IMR-90 (cell line): Measurements from ENCODE around the gene SLC16A1. TPM values are rescaled to one million over a fixed set of nuclear protein-coding genes. Genes with fewer than 3 reads are reported as not detected.

Source experiments
- ATAC-seq: fragments of 200-7000 bp; cut with Tn5 transposase; 2 replicates; pipeline ENCODE4 v1.9.1; 2020; ENCODE audit warnings: low read depth, mild to moderate bottlenecking, moderate library complexity
- BruUV-seq: library from RNA; stranded (reverse); fragments of 400-500 nt; replicated peaks from 2 replicates; lab custom pipeline; 2021; lab: Mats Ljungman, UMichigan
- CTCF ChIA-PET: fragments of 300-600 bp; formaldehyde crosslinking; extraction: SDS; loops from one replicate; lab custom pipeline; 2021; ENCODE audit warnings: antibody characterized with exemption; lab: Yijun Ruan, JAX
- POLR2A ChIA-PET: fragments of 300-600 bp; sonication (Branson Sonifier 250); formaldehyde crosslinking; loops from one replicate; lab custom pipeline; 2022; ENCODE audit warnings: antibody characterized with exemption; ENCODE audit not compliant: unreplicated experiment; lab: Charles Lee
- DNase-seq: peaks from one replicate; pipeline ENCODE4 v3.0.0; 2013
- H2AFZ ChIP-seq: replicated peaks from 2 replicates; pipeline ENCODE3; 2013; ENCODE audit warnings: low read length, mild to moderate bottlenecking; ENCODE audit not compliant: poor library complexity
- H2AK5ac ChIP-seq: 2 replicates; pipeline ENCODE4 v1.6.1; 2013; ENCODE audit warnings: low read depth, low read length, inconsistent platforms
- H2AK9ac ChIP-seq: replicated peaks from 2 replicates; pipeline ENCODE3; 2013; ENCODE audit warnings: mild to moderate bottlenecking, low read depth, low read length, moderate library complexity; ENCODE audit not compliant: poor library complexity
- H2BK120ac ChIP-seq: 2 replicates; pipeline ENCODE4 v1.6.1; 2013; ENCODE audit warnings: low read depth, low read length, inconsistent platforms
- H2BK15ac ChIP-seq: 3 replicates; pipeline ENCODE4 v1.6.1; 2013; ENCODE audit warnings: low read depth, low read length, inconsistent platforms
- H2BK20ac ChIP-seq: 2 replicates; pipeline ENCODE4 v1.6.1; 2013; ENCODE audit warnings: low read depth, mild to moderate bottlenecking, inconsistent platforms, low read length, moderate library complexity
- H2BK5ac ChIP-seq: 2 replicates; pipeline ENCODE4 v1.6.1; 2013; ENCODE audit warnings: mild to moderate bottlenecking, low read depth, low read length, inconsistent platforms; ENCODE audit not compliant: poor library complexity, severe bottlenecking
- H3K14ac ChIP-seq: replicated peaks from 2 replicates; pipeline ENCODE4 v1.6.1; 2013; ENCODE audit warnings: low read depth, low read length, inconsistent platforms
- H3K18ac ChIP-seq: 2 replicates; pipeline ENCODE4 v1.6.1; 2013; ENCODE audit warnings: low read depth, low read length, control low read depth
- H3K23ac ChIP-seq: 2 replicates; pipeline ENCODE4 v1.6.1; 2013; ENCODE audit warnings: low read depth, low read length, inconsistent platforms
- H3K27ac ChIP-seq: 2 replicates; pipeline ENCODE4 v1.5.1; 2013; ENCODE audit warnings: mild to moderate bottlenecking, control low read depth, low read length; ENCODE audit not compliant: insufficient read depth
- H3K27me3 ChIP-seq: 2 replicates; pipeline ENCODE4 v1.6.1; 2013; ENCODE audit warnings: low read length; ENCODE audit not compliant: control insufficient read depth, insufficient read depth
- H3K36me3 ChIP-seq: 2 replicates; pipeline ENCODE4 v1.6.1; 2013; ENCODE audit warnings: low read length, mixed read lengths; ENCODE audit not compliant: control insufficient read depth, insufficient read depth
- H3K4ac ChIP-seq: 2 replicates; pipeline ENCODE4 v1.6.1; 2013; ENCODE audit warnings: low read depth, low read length, inconsistent platforms
- H3K4me1 ChIP-seq: 2 replicates; pipeline ENCODE4 v1.6.1; 2013; ENCODE audit warnings: low read length, mixed read lengths; ENCODE audit not compliant: control insufficient read depth, insufficient read depth
- H3K4me2 ChIP-seq: 2 replicates; pipeline ENCODE4 v1.6.1; 2013; ENCODE audit warnings: low read depth, mild to moderate bottlenecking, control low read depth, low read length, moderate library complexity
- H3K4me3 ChIP-seq: 2 replicates; pipeline ENCODE4 v1.5.1; 2013; ENCODE audit warnings: low read depth, mild to moderate bottlenecking, control low read depth, low read length, moderate library complexity; ENCODE audit not compliant: insufficient read depth
- H3K56ac ChIP-seq: 2 replicates; pipeline ENCODE4 v1.6.1; 2013; ENCODE audit warnings: low read length, inconsistent platforms; ENCODE audit not compliant: insufficient read depth; ENCODE audit errors: extremely low read depth
- H3K79me1 ChIP-seq, 2 experiments: 2 replicates each; pipeline ENCODE4 v1.6.1; 2013; ENCODE audit warnings: low read length in 2 of 2, inconsistent platforms in 1 of 2, low read depth in 1 of 2
- H3K9ac ChIP-seq: 2 replicates; pipeline ENCODE4 v1.6.1; 2013; ENCODE audit warnings: low read depth, low read length, control low read depth
- H3K9me1 ChIP-seq: 2 replicates; pipeline ENCODE4 v1.6.1; 2013; ENCODE audit warnings: low read length, inconsistent platforms; ENCODE audit not compliant: insufficient read depth
- H3K9me3 ChIP-seq: 2 replicates; pipeline ENCODE4 v1.6.1; 2013; ENCODE audit warnings: low read length; ENCODE audit not compliant: control insufficient read depth, insufficient read depth
- H4K20me1 ChIP-seq: 2 replicates; pipeline ENCODE4 v1.6.1; 2013; ENCODE audit warnings: low read length, inconsistent platforms; ENCODE audit not compliant: insufficient read depth
- H4K5ac ChIP-seq: 2 replicates; pipeline ENCODE4 v1.6.1; 2013; ENCODE audit warnings: mild to moderate bottlenecking, low read depth, low read length, control low read depth
- H4K8ac ChIP-seq, 2 experiments: 2 replicates each; pipeline ENCODE4 v1.6.1; 2013; ENCODE audit warnings: low read depth in 2 of 2, low read length in 2 of 2, control low read depth in 1 of 2, inconsistent platforms in 1 of 2
- H4K91ac ChIP-seq: 2 replicates; pipeline ENCODE4 v1.6.1; 2013; ENCODE audit warnings: low read depth, low read length, inconsistent platforms; ENCODE audit not compliant: insufficient read depth
- BHLHE40 ChIP-seq: fragments of 150-350 bp; IDR thresholded peaks from 2 replicates; pipeline ENCODE4 v1.6.1; 2016; ENCODE audit warnings: mild to moderate bottlenecking, low read depth, low read length
- CEBPB ChIP-seq: IDR thresholded peaks from 2 replicates; pipeline ENCODE4 v1.6.1; 2012; ENCODE audit warnings: low read depth, low read length, improper control_type of control experiment
- CHD1 ChIP-seq: IDR thresholded peaks from 2 replicates; pipeline ENCODE4 v1.6.1; 2012; ENCODE audit warnings: low read depth, low read length, improper control_type of control experiment
- FOS ChIP-seq: fragments of 150-350 bp; IDR thresholded peaks from 2 replicates; pipeline ENCODE4 v1.6.1; 2016; ENCODE audit warnings: low read depth, low read length
- MAFK ChIP-seq: IDR thresholded peaks from 2 replicates; pipeline ENCODE4 v1.6.1; 2012; ENCODE audit warnings: low read depth, low read length, improper control_type of control experiment
- MAZ ChIP-seq: IDR thresholded peaks from 2 replicates; pipeline ENCODE4 v1.6.1; 2012; ENCODE audit warnings: low read depth, mild to moderate bottlenecking, low read length, improper control_type of control experiment, moderate library complexity, borderline replicate concordance
- MXI1 ChIP-seq: IDR thresholded peaks from 2 replicates; pipeline ENCODE4 v1.6.1; 2012; ENCODE audit warnings: low read depth, mild to moderate bottlenecking, low read length, moderate library complexity, borderline replicate concordance
- NFE2L2 ChIP-seq: fragments of 150-350 bp; IDR thresholded peaks from 2 replicates; pipeline ENCODE4 v1.6.1; 2016; ENCODE audit warnings: low read depth, mild to moderate bottlenecking, low read length
- RAD21 ChIP-seq: IDR thresholded peaks from 2 replicates; pipeline ENCODE4 v1.6.1; 2012; ENCODE audit warnings: low read length, improper control_type of control experiment
- RCOR1 ChIP-seq: IDR thresholded peaks from 2 replicates; pipeline ENCODE4 v1.6.1; 2012; ENCODE audit warnings: mild to moderate bottlenecking, low read length, improper control_type of control experiment; ENCODE audit not compliant: insufficient replicate concordance
- RFX5 ChIP-seq: IDR thresholded peaks from 2 replicates; pipeline ENCODE4 v1.8.0; 2012; ENCODE audit warnings: low read depth, mild to moderate bottlenecking, low read length, moderate library complexity
- SMC3 ChIP-seq: fragments of 150-350 bp; IDR thresholded peaks from 2 replicates; pipeline ENCODE4 v1.6.1; 2016; ENCODE audit warnings: low read depth, mild to moderate bottlenecking, antibody characterized with exemption, low read length, moderate library complexity
- WGBS, 2 experiments: methylation state at CpG; one replicate each; pipeline versions ENCODE4 v1.1.5 to v1.1.7; 2013; ENCODE audit warnings: missing lambda C conversion rate in 2 of 2; ENCODE audit not compliant: insufficient read length in 1 of 2; ENCODE audit errors: extremely low coverage in 2 of 2; 5-methylcytosine and 5-hydroxymethylcytosine counted together
- dilution Hi-C: fragments of 300-500 bp; cut with HindIII; formaldehyde crosslinking; loops from one replicate; pipeline ENCODE4 v1.14.3; 2018; ENCODE audit warnings: low sequenced_read_pairs; ENCODE audit not compliant: unreplicated experiment
- in situ Hi-C: fragments of 300-500 bp; cut with MboI; formaldehyde crosslinking; loops from 3 replicates; pipeline ENCODE4 v1.14.3; 2019; ENCODE audit warnings: low sequenced_read_pairs, inconsistent platforms, mixed read lengths
- intact Hi-C: fragments of 100-400 bp; cut with micrococcal nuclease; formaldehyde crosslinking; loops from 2 replicates; pipeline ENCODE4 v1.10.0; 2022
- polyA plus RNA-seq, 3 experiments: library from polyadenylated mRNA; depleted of rRNA; stranded (reverse); fragments of >200 nt; gene quantifications; 2 replicates each; pipeline ENCODE4 v1.2.3, GENCODE V29; 2012; ENCODE audit warnings: low replicate concordance in 1 of 3
- total RNA-seq: library from RNA; depleted of rRNA; stranded (reverse); fragments of >200 nt; gene quantifications from 2 replicates; pipeline ENCODE4 v1.2.3, GENCODE V29; 2012
- TF ChIP-seq, protein P1 (sequence below): fragments of 150-350 bp; IDR thresholded peaks from 2 replicates; pipeline ENCODE4 v1.6.1; 2016; ENCODE audit warnings: low read depth, mild to moderate bottlenecking, low read length, moderate library complexity, borderline replicate concordance
- TF ChIP-seq, protein P2 (sequence below): conservative IDR thresholded peaks from 2 replicates; pipeline ENCODE4 v1.5.1; 2012; ENCODE audit warnings: mild to moderate bottlenecking, low read depth, low read length, improper control_type of control experiment
- TF ChIP-seq, protein P3 (sequence below): fragments of 150-350 bp; IDR thresholded peaks from 2 replicates; pipeline ENCODE4 v1.6.1; 2017; ENCODE audit warnings: mild to moderate bottlenecking, antibody characterized with exemption, low read length, low read depth

SLC16A1 gene
- total and polyA plus RNA-seq, 2 of the 4 experiments (the other 2 are of a cell fraction), result 32.9 to 156 TPM

DNA sequence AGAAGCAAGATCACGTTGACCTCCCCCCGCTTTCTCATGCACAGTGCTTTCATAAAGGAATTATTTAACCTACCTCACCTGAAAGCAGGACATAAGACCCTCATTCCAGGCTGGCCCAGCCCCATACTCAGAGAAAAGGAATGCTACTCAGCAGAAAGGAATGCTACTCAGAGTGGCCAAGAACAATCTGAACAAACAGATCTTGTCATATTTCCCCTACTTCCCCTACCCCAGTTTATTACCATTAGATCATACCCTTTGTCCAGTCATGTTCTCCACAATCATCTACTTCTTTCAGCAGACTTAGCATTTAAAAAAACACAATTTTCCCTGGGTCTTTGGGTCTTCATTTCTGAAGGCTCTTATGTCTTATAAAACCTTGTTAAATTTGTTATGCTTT is 89.8 kb downstream of the SLC16A1 start:
- Histone ChIP-seq H3K9ac (no peak overlapping the region), H2BK20ac (peak overlapping the region; percentile 82; the same call in 1 of the 2 replicates), H2BK120ac (peak overlapping the region; percentile 48; the same call in 1 of the 2 replicates), H2AK9ac (no peak overlapping the region), H3K14ac (no peak overlapping the region), H4K5ac (no peak overlapping the region), H3K4ac (peak overlapping the region; percentile 25; the same call in 1 of the 2 replicates), H4K20me1 (no peaks in the 10 kb centered on the region), H3K27me3 (no peaks in the 10 kb centered on the region), H3K4me3 (no peak overlapping the region), H4K91ac (no peak overlapping the region), H3K79me1 (no peaks in the 10 kb centered on the region), H3K9me3 (no peaks in the 10 kb centered on the region), H3K56ac (no peak overlapping the region), H3K18ac (no peak overlapping the region), H4K8ac (no peak overlapping the region), H2AK5ac (0 out of 2 replicates have a peak overlapping the region, but pooled peaks have one; percentile 9), H3K27ac (no peak overlapping the region), H2AFZ (peak overlapping the region; percentile 18), H2BK15ac (0 out of 3 replicates have a peak overlapping the region, but pooled peaks have one; percentile 8), H3K4me2 (no peak overlapping the region), H2BK5ac (no peak overlapping the region), H3K23ac (no peak overlapping the region), H3K36me3 (no peaks in the 10 kb centered on the region), H3K9me1 (no peaks in the 10 kb centered on the region; the same call in 1 of the 2 replicates), H3K4me1 (peaks cover 3% of the 10 kb centered on the region; the same call in 1 of the 2 replicates)
- dilution Hi-C loops, result no loop called here
- DNase-seq (peak; percentile 82), ATAC-seq (peak; percentile 87)
- POLR2A ChIA-PET, result no interaction called here
- intact Hi-C loops, result no loop called here
- TF ChIP-seq, protein P1, sequence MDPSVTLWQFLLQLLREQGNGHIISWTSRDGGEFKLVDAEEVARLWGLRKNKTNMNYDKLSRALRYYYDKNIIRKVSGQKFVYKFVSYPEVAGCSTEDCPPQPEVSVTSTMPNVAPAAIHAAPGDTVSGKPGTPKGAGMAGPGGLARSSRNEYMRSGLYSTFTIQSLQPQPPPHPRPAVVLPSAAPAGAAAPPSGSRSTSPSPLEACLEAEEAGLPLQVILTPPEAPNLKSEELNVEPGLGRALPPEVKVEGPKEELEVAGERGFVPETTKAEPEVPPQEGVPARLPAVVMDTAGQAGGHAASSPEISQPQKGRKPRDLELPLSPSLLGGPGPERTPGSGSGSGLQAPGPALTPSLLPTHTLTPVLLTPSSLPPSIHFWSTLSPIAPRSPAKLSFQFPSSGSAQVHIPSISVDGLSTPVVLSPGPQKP, result no peak
- TF ChIP-seq MXI1 (no peak), FOS (no peak), BHLHE40 (no peak), CEBPB (no peak), MAZ (no peak), NFE2L2 (no peak), SMC3 (no peak), CHD1 (no peak), MAFK (no peak), RFX5 (no peak), RCOR1 (no peak), RAD21 (no peak)
- TF ChIP-seq, protein P2, sequence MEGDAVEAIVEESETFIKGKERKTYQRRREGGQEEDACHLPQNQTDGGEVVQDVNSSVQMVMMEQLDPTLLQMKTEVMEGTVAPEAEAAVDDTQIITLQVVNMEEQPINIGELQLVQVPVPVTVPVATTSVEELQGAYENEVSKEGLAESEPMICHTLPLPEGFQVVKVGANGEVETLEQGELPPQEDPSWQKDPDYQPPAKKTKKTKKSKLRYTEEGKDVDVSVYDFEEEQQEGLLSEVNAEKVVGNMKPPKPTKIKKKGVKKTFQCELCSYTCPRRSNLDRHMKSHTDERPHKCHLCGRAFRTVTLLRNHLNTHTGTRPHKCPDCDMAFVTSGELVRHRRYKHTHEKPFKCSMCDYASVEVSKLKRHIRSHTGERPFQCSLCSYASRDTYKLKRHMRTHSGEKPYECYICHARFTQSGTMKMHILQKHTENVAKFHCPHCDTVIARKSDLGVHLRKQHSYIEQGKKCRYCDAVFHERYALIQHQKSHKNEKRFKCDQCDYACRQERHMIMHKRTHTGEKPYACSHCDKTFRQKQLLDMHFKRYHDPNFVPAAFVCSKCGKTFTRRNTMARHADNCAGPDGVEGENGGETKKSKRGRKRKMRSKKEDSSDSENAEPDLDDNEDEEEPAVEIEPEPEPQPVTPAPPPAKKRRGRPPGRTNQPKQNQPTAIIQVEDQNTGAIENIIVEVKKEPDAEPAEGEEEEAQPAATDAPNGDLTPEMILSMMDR, result no peak
- TF ChIP-seq, protein P3, sequence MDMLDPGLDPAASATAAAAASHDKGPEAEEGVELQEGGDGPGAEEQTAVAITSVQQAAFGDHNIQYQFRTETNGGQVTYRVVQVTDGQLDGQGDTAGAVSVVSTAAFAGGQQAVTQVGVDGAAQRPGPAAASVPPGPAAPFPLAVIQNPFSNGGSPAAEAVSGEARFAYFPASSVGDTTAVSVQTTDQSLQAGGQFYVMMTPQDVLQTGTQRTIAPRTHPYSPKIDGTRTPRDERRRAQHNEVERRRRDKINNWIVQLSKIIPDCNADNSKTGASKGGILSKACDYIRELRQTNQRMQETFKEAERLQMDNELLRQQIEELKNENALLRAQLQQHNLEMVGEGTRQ, result no peak
- CTCF ChIA-PET, result no interaction called here
- no TSS peak for BruUV-seq
- 100% methylated on average over 1 of the region's 2 CpGs; no CpG with 5 or more reads in 1 of the 2 experiments for WGBS, 2 experiments
- in situ Hi-C loops, result no loop called here
